Umbilical cord (tissue), 2 donors: ENCODE results near the gene TNS3. TPM values are rescaled to one million over a fixed set of nuclear protein-coding genes. Genes with fewer than 3 reads are reported as not detected.

ENCODE experiments used
- DNase-seq: peaks from one replicate; pipeline ENCODE4 v3.0.0-alpha.2; 2015; ENCODE audit warnings: low spot score
- total RNA-seq: library from RNA; depleted of rRNA; stranded (reverse); fragments of >200 nt; gene quantifications from one replicate; pipeline ENCODE4 v1.2.3, GENCODE V29; 2014; ENCODE audit warnings: low replicate concordance; ENCODE audit not compliant: insufficient read depth

Gene TNS3
- total RNA-seq, 1 donor from 2014 or later = 73.9 TPM

- DNase-seq = no peak
Observed at GRCh38 chr7:47313564-47313963, 268.3 kb downstream of the TNS3 start.

GRCh38 chr7:47311891-47312290 lies 270.0 kb downstream of the TNS3 start:
- no peak for DNase-seq

- no peak for DNase-seq
Observed at GRCh38 chr7:47310020-47310419, 271.9 kb downstream of the TNS3 start.

GRCh38 chr7:47308808-47309207 lies 273.1 kb downstream of the TNS3 start:
- DNase-seq = no peak

GRCh38 chr7:47307311-47307710 lies 274.6 kb downstream of the TNS3 start:
- no peak for DNase-seq

GRCh38 chr7:47304727-47305719 lies 276.9 kb downstream of the TNS3 start:
- no peak for DNase-seq

- no peak for DNase-seq
Observed at GRCh38 chr7:47303695-47304453, 278.0 kb downstream of the TNS3 start.

- no peak for DNase-seq
Observed at GRCh38 chr7:47303014-47303694, 278.8 kb downstream of the TNS3 start.

- no peak for DNase-seq
Observed at GRCh38 chr7:47302560-47302959, 279.4 kb downstream of the TNS3 start.

- no peak for DNase-seq
Observed at GRCh38 chr7:47301657-47302295, 280.1 kb downstream of the TNS3 start.

- DNase-seq = no peak
Observed at GRCh38 chr7:47301105-47301477, 280.8 kb downstream of the TNS3 start.

GRCh38 chr7:47300472-47301104 lies 281.3 kb downstream of the TNS3 start:
- DNase-seq = no peak

GRCh38 chr7:47299496-47299895 lies 282.4 kb downstream of the TNS3 start:
- DNase-seq = no peak

- no peak for DNase-seq
Observed at GRCh38 chr7:47298636-47299035, 283.3 kb downstream of the TNS3 start.

- no peak for DNase-seq
Observed at GRCh38 chr7:47297120-47297519, 284.8 kb downstream of the TNS3 start.

GRCh38 chr7:47295606-47296005 lies 286.3 kb downstream of the TNS3 start:
- DNase-seq = no peak

- DNase-seq = no peak
Observed at GRCh38 chr7:47294556-47295222, 287.2 kb downstream of the TNS3 start.

GRCh38 chr7:47293884-47294555 lies 287.9 kb downstream of the TNS3 start:
- peak; percentile 80 for DNase-seq

GRCh38 chr7:47292832-47293309 lies 289.0 kb downstream of the TNS3 start:
- peak; percentile 69 for DNase-seq
